ENCODE data around the gene THSD7B.

The THSD7B gene

DNA sequence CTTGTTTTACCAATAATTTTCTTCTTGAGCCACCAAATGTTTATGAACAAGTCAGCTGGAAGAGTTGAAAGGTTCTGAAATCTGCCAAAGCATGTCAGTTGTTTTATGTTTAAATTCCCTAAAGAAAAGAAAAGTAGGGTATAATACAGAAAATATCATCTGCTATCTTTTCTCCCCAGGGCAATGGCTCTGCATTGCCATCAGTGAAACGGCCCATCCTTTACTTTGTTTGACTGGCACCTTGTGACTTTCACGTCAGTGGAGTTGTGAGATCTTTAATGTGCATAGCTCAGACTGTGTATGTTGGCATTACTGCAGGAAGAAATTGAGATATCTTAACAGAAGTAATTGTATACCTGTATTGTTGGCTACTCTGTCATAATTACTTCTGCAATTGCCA, 239.9 kb downstream of the THSD7B start:
- H3K79me2 ChIP-seq (ENCODE audit: control insufficient read depth, low read length): no peaks in the 10 kb centered on the region
- no peaks in the 10 kb centered on the region for H3K4me1 ChIP-seq (ENCODE audit: control insufficient read depth, low read length)
- no peaks in the 10 kb centered on the region for H3K9me2 ChIP-seq (replicated peaks; ENCODE audit: control insufficient read depth, low read length)
- H3K27me3 ChIP-seq (ENCODE audit: control insufficient read depth, low read length): no peaks in the 10 kb centered on the region
- no peak overlapping the region for H3K4me3 ChIP-seq (ENCODE audit: low read length)
- H3K4me2 ChIP-seq (ENCODE audit: low read length): no peak overlapping the region
- no peak overlapping the region for H3K27ac ChIP-seq (ENCODE audit: low read depth, low read length)
- TF ChIP-seq EZH2phosphoT487 (IDR thresholded peaks at IDR 0.05; ENCODE audit: borderline replicate concordance, low read length): no peak
- TF ChIP-seq, protein P1, sequence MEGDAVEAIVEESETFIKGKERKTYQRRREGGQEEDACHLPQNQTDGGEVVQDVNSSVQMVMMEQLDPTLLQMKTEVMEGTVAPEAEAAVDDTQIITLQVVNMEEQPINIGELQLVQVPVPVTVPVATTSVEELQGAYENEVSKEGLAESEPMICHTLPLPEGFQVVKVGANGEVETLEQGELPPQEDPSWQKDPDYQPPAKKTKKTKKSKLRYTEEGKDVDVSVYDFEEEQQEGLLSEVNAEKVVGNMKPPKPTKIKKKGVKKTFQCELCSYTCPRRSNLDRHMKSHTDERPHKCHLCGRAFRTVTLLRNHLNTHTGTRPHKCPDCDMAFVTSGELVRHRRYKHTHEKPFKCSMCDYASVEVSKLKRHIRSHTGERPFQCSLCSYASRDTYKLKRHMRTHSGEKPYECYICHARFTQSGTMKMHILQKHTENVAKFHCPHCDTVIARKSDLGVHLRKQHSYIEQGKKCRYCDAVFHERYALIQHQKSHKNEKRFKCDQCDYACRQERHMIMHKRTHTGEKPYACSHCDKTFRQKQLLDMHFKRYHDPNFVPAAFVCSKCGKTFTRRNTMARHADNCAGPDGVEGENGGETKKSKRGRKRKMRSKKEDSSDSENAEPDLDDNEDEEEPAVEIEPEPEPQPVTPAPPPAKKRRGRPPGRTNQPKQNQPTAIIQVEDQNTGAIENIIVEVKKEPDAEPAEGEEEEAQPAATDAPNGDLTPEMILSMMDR (IDR thresholded peaks at IDR 0.05; ENCODE audit: low read depth, low read length, poor library complexity, severe bottlenecking): no peak
- no peaks in the 10 kb centered on the region for H3F3A ChIP-seq (ENCODE audit: control insufficient read depth, insufficient read depth)
- H4K20me1 ChIP-seq (ENCODE audit: control insufficient read depth, insufficient read depth, low read depth, low read length): no peaks in the 10 kb centered on the region
- no peaks in the 10 kb centered on the region for H3K36me3 ChIP-seq (ENCODE audit: control insufficient read depth, low read length)
- H3K9me3 ChIP-seq (ENCODE audit: control insufficient read depth, insufficient read depth, low read length): no peaks in the 10 kb centered on the region

DNA sequence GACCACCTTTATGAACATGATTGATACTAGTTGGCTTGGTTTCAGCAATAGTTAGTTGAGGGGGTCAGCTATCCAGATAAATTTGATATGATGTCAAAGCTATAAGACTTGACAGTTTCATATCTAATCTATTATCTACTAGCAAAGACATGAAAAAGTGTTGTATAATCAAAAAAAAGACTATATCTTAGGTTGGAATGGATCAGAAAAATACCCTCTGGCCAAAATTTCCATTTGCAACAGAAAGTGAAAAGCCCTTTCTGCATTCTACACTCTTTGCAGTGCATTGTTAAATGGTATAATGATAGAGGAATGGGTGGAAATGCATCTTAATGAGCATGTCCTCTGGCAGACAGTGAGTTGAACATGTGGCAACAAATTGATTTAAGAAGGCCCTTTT, 242.6 kb downstream of the THSD7B start:
- H3K4me1 ChIP-seq (ENCODE audit: control insufficient read depth, low read length): no peaks in the 10 kb centered on the region
- H4K20me1 ChIP-seq (ENCODE audit: control insufficient read depth, insufficient read depth, low read depth, low read length): no peaks in the 10 kb centered on the region
- H3K4me2 ChIP-seq (ENCODE audit: low read length): no peak overlapping the region
- no peaks in the 10 kb centered on the region for H3K9me3 ChIP-seq (ENCODE audit: control insufficient read depth, insufficient read depth, low read length)
- H3K27me3 ChIP-seq (ENCODE audit: control insufficient read depth, low read length): no peaks in the 10 kb centered on the region
- H3K36me3 ChIP-seq (ENCODE audit: control insufficient read depth, low read length): no peaks in the 10 kb centered on the region
- H3K4me3 ChIP-seq (ENCODE audit: low read length): no peak overlapping the region
- no peaks in the 10 kb centered on the region for H3K79me2 ChIP-seq (ENCODE audit: control insufficient read depth, low read length)
- TF ChIP-seq EZH2phosphoT487 (IDR thresholded peaks at IDR 0.05; ENCODE audit: borderline replicate concordance, low read length): no peak
- TF ChIP-seq, protein P1 (IDR thresholded peaks at IDR 0.05; ENCODE audit: low read depth, low read length, poor library complexity, severe bottlenecking): no peak
- H3F3A ChIP-seq (ENCODE audit: control insufficient read depth, insufficient read depth): no peaks in the 10 kb centered on the region
- H3K27ac ChIP-seq (ENCODE audit: low read depth, low read length): no peak overlapping the region
- H3K9me2 ChIP-seq (replicated peaks; ENCODE audit: control insufficient read depth, low read length): no peaks in the 10 kb centered on the region

DNA sequence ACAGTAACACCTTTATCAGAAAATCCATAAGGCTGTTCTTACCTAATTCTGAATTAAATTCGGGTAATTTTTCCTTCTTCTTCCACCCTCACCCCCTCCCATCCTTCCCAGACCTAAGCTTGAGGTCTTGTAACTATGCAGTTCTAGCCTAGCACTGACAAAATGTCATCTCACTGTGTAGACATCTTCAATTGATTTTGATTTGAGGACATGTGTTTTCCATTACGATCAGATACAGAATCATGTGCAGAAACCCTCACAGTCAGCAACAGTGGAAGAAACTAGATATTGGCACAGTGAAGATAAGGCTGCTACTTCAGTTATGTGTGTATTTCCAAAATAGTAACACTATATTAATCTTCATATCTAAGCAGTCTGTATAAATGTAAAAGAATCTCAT, 244.6 kb downstream of the THSD7B start:
- Histone ChIP-seq H3K79me2 (ENCODE audit: control insufficient read depth, low read length) (no peaks in the 10 kb centered on the region), H3K36me3 (ENCODE audit: control insufficient read depth, low read length) (no peaks in the 10 kb centered on the region), H3K4me2 (ENCODE audit: low read length) (no peak overlapping the region), H3K27me3 (ENCODE audit: control insufficient read depth, low read length) (no peaks in the 10 kb centered on the region), H3F3A (ENCODE audit: control insufficient read depth, insufficient read depth) (no peaks in the 10 kb centered on the region), H3K27ac (ENCODE audit: low read depth, low read length) (no peak overlapping the region), H3K9me3 (ENCODE audit: control insufficient read depth, insufficient read depth, low read length) (no peaks in the 10 kb centered on the region), H3K9me2 (replicated peaks; ENCODE audit: control insufficient read depth, low read length) (no peaks in the 10 kb centered on the region), H4K20me1 (ENCODE audit: control insufficient read depth, insufficient read depth, low read depth, low read length) (no peaks in the 10 kb centered on the region), H3K4me1 (ENCODE audit: control insufficient read depth, low read length) (no peaks in the 10 kb centered on the region), H3K4me3 (ENCODE audit: low read length) (no peak overlapping the region)
- TF ChIP-seq, protein P1 (IDR thresholded peaks at IDR 0.05; ENCODE audit: low read depth, low read length, poor library complexity, severe bottlenecking): no peak
- TF ChIP-seq EZH2phosphoT487 (IDR thresholded peaks at IDR 0.05; ENCODE audit: borderline replicate concordance, low read length): no peak

Data from DOHH2 (cell line).